Activated CD4-positive, alpha-beta memory T cell treated with anti-CD3 and anti-CD28 coated beads, Interleukin-2, amount 10 ng/mL, durations not matched to agents 7 days and 5 days (primary cell): ENCODE data around the gene AQP6. TPM values are rescaled to one million over a fixed set of nuclear protein-coding genes. Genes with fewer than 3 reads are reported as not detected.

Experiments
- CTCF ChIA-PET: fragments of 350-600 bp; sonication (Branson Sonifier 250); formaldehyde crosslinking; loops from one replicate; lab custom pipeline; 2021; ENCODE audit warnings: antibody characterized with exemption, inconsistent platforms; lab: Charles Lee
- POLR2A ChIA-PET: fragments of 350-600 bp; sonication (Branson Sonifier 250); formaldehyde crosslinking; loops from one replicate; lab custom pipeline; 2021; ENCODE audit warnings: antibody characterized with exemption; lab: Charles Lee
- DNase-seq: peaks from one replicate; pipeline ENCODE4 v3.0.0-alpha.2; 2020
- H3K27ac Mint-ChIP-seq: one replicate; pipeline ENCODE4 v1.8.0; 2021; ENCODE audit warnings: mild to moderate bottlenecking, mixed read lengths
- H3K27me3 Mint-ChIP-seq: one replicate; pipeline ENCODE4 v1.8.0; 2021; ENCODE audit warnings: mixed read lengths
- H3K36me3 Mint-ChIP-seq: one replicate; pipeline ENCODE4 v1.8.0; 2021; ENCODE audit warnings: low read depth, mixed read lengths
- H3K4me1 Mint-ChIP-seq: one replicate; pipeline ENCODE4 v1.8.0; 2021; ENCODE audit warnings: mixed read lengths
- H3K4me3 Mint-ChIP-seq: one replicate; pipeline ENCODE4 v1.8.0; 2021; ENCODE audit warnings: mild to moderate bottlenecking, mixed read lengths
- H3K9me3 Mint-ChIP-seq: one replicate; pipeline ENCODE4 v1.8.0; 2021; ENCODE audit warnings: mixed read lengths
- total RNA-seq, 2 experiments: library from RNA; stranded (reverse); gene quantifications; one replicate each; pipeline ENCODE4 v1.2.3, GENCODE V29; 2021

The AQP6 gene, protein sequence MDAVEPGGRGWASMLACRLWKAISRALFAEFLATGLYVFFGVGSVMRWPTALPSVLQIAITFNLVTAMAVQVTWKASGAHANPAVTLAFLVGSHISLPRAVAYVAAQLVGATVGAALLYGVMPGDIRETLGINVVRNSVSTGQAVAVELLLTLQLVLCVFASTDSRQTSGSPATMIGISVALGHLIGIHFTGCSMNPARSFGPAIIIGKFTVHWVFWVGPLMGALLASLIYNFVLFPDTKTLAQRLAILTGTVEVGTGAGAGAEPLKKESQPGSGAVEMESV
- total RNA-seq = not detected

DNA sequence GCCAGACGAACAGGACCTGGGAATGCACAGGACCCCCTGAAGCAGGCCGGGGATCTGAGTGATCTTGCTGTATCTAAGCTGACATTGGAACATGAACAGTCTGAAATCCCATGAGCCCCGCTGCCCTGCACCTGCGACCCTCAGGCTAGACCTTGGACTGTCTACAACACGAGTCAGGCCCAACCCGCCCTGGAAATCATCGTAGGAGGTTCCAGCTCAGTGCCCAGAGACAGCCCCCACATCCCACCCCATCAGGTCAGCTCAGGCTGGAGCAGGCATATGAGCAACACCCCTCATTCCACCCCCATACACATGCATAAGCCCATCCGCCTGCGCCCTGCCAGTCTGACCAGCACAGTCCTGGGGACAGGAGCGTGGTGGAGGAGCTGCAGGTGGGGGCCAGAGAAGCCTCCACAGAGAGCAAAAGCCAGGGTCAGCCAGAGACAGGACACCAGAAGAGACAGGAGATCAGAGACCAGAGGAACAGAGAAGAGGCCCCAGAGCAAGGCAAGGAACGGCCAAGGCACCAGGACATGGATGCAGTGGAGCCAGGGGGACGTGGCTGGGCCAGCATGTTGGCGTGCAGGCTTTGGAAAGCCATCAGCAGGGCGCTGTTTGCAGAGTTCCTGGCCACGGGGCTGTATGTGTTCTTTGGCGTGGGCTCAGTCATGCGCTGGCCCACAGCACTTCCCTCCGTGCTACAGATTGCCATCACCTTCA, at the start of gene AQP6:
Gene AQP6 (plus strand): TSS at position 307 of the 720 bp plus-strand sequence. CDS start 227 bp downstream, at position 534.
- CTCF ChIA-PET = no interaction called here
- Mint-ChIP-seq H3K9me3 (no peaks in the 10 kb centered on the region), H3K4me3 (no peak within 1 kb of the TSS)

DNA sequence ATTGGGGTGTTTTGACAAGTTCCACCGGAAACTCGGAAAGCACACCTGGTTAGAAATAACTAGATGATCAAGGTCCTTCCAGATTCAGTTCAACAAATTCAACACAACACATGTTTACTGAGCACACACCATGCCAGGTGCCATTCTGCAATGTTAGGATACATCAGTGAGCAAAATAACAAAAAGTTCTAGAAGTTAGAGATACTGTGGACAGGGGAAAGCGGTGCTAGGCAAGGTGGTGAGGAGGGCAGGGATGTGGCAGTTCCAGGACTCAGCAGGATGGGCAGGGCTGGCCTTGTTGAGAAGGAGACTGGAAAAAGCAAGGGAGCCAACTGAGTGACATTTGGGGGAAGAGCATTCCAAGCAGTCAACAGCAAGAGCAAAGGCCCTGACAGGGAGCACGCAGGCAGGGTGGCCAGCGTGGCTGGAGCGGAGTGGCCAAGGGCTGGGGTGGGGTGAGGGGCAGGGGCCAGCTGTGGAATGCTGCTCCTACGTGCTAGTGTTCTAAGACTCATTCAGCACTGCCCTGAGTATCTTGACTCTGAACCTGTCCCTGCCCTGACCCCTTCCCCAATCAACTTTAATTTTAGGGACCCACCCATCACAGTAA, 49.6 kb upstream of the AQP6 start:
- Mint-ChIP-seq H3K4me3 (no peak overlapping the region), H3K36me3 (no peaks in the 10 kb centered on the region), H3K9me3 (no peaks in the 10 kb centered on the region), H3K27me3 (peaks cover 9% of the 10 kb centered on the region), H3K27ac (no peak overlapping the region), H3K4me1 (no peaks in the 10 kb centered on the region)
- POLR2A ChIA-PET = no interaction called here
- no peak for DNase-seq
- CTCF ChIA-PET = interaction anchor here (0.9 kb wide), 1 partner anchor 22 kb away, joined by 3 read pairs; no protein-coding TSS in a partner anchor

More for the DNA sequence above, at the start of gene AQP6:
- H3K4me1 Mint-ChIP-seq = no peaks in the 10 kb centered on the region
- DNase-seq = no peak
- no peaks in the 10 kb centered on the region for H3K36me3 Mint-ChIP-seq
- H3K27me3 Mint-ChIP-seq = peaks cover 5% of the 10 kb centered on the region
- POLR2A ChIA-PET = no interaction called here
- no peak within 1 kb of the TSS for H3K27ac Mint-ChIP-seq

DNA sequence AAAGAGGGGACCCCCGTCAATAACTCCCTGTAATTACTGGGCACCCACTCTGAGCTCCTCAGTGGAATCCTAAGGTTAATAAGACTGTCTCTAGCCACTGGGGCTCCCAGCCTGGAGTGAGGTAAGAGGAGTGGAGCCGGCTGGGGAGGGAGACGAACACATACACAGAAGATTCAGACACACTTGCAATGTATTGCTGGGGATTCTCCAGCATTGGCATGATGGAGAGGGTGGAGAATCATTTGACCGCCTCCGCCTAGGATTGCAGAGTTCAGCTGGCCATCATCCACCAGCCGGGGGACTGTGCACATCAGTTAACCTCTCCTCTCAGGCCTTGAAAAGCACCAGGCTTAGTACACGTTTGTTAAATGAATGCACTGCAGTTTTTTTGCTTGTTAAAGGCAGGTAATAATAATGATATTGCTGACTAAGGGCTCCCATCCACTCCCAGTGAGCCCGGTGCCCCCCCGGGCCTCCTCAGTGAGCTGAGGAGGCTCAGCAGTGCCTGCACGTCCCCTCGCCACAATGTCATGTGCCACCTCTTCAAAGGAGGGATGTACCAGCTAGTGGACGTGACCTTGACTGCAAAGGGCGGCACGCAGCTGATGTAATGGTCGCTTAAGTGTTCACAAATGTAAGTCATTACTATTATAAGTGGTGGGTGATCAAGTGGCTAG, 48.7 kb upstream of the AQP6 start:
- no peak overlapping the region for H3K4me3 Mint-ChIP-seq
- peaks cover 4% of the 10 kb centered on the region for H3K4me1 Mint-ChIP-seq
- POLR2A ChIA-PET = no interaction called here
- DNase-seq = no peak
- CTCF ChIA-PET = no interaction called here
- H3K27me3 Mint-ChIP-seq = peaks cover 9% of the 10 kb centered on the region
- no peaks in the 10 kb centered on the region for H3K9me3 Mint-ChIP-seq
- H3K27ac Mint-ChIP-seq = no peak overlapping the region
- no peaks in the 10 kb centered on the region for H3K36me3 Mint-ChIP-seq

DNA sequence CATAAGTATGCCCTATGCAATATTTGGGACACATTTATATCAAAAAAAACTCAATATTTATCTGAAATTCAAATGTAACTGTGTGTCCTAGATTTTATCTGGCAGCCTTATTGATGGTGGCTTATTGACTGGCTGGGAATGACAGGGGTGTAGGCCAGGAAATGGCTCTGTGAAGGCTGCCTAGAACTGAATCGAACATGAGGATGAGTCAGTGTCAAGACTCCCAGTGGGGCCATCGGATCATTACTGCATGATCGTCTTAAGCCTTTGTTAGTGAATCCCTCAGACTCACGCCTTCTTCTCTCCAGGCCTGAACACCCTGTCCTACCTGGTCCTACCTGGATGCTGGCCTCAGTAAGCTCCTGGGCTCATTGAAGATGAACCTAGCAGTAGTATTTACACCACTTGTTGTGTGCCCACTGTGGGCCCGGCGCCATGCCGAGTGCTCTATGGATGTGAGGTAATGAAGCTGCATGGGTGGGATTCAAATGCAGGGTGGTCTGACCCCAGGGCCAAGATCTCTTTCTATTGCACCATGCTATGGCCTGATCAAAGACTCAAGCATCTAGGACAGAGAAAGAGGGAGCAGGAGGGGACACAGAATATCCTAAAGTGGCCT, 48.0 kb upstream of the AQP6 start:
- POLR2A ChIA-PET = no interaction called here
- Mint-ChIP-seq H3K4me1 (peaks cover 4% of the 10 kb centered on the region), H3K27ac (no peak overlapping the region), H3K36me3 (no peaks in the 10 kb centered on the region), H3K4me3 (no peak overlapping the region), H3K27me3 (peaks cover 5% of the 10 kb centered on the region), H3K9me3 (no peaks in the 10 kb centered on the region)
- CTCF ChIA-PET = no interaction called here
- DNase-seq = no peak

DNA sequence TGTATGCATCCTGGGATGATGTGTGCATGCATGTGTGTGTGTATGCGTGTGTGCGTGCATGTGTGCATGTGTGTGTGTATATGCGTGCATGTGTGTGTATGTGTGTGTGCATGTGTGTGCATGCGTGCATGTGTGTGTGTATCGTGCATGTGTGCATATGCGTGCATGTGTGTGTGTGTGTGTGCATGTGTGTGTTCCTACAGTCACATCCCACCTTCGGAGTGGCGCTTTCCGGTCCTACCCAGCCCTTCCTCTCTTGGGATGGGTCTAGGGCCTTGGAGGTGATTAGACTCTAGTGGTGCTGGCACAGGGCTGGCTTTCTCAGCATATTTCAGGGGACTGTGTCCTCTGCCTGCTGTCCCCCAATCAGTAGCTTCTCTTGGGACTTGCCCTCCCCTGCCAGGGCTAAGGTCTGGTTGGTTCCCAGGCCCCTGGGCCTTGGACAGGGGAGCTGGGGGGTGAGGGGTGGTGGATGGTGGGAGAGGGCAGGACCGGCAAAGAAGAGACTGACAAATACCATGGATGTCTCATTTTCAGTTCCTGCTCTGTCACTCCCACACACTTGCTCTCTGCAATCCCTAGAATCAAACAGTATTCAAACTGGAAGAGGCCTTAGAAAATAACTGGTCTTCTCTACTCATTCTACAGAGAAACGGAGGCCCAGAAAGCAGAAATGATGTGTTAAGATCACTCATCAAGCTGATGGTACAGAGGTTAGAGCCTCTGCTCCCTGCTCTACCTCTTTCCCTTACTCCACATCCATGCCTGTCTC, 47.1 kb upstream of the AQP6 start:
- Mint-ChIP-seq H3K9me3 (no peaks in the 10 kb centered on the region), H3K36me3 (no peaks in the 10 kb centered on the region), H3K4me3 (no peak overlapping the region), H3K4me1 (peaks cover 4% of the 10 kb centered on the region), H3K27ac (no peak overlapping the region), H3K27me3 (peaks cover 8% of the 10 kb centered on the region)
- POLR2A ChIA-PET = no interaction called here
- CTCF ChIA-PET = no interaction called here
- DNase-seq = no peak

DNA sequence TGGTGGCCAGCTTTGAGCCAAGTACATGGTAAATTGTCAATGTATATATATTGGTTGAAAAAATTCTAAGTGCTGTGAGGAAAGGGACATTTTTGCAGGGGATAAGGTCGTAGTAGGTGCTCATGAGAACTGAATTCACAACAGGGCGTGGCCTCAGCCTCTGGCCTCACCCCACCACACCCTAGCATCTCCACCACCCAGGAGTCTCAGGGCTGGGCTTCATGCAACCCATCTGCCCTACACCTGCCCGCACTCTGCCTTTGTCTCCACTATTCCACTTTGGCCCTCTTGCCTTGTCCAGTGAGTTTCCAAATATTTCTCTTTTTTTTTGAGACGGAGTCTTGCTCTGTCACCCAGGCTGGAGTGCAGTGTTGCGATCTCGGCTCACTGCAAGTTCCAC, 44.3 kb upstream of the AQP6 start:
- H3K4me1 Mint-ChIP-seq = peaks cover 4% of the 10 kb centered on the region
- no peak overlapping the region for H3K4me3 Mint-ChIP-seq
- no peaks in the 10 kb centered on the region for H3K36me3 Mint-ChIP-seq
- H3K9me3 Mint-ChIP-seq = no peaks in the 10 kb centered on the region
- H3K27me3 Mint-ChIP-seq = peaks cover 8% of the 10 kb centered on the region
- CTCF ChIA-PET = interaction anchor here (0.6 to 7.6 kb wide), 6 partner anchors 17 to 561 kb away, joined by 3 to 59 read pairs (median 4); partner anchors contain the start of gene TMBIM6
- no peak overlapping the region for H3K27ac Mint-ChIP-seq
- DNase-seq = no peak
- POLR2A ChIA-PET = no interaction called here

DNA sequence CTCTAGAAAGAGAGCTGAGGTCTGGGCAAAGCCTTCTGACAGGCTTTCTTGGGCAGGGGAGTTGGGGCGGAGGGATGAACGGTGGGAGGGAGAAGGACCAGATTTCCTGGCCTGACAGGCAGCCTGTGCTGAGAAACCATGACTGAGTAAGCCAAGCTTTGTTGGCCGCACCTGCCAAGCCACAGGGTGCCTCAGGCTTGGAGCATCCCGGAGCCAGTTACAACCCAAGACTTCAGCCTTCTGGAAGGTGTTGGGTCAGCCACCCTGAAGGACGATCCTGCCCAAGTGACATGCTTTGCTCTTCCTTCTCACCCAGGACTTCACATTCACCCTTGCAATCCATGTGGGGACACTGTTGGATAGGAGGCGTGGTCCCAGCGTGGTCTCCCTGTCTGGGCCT, 43.2 kb upstream of the AQP6 start:
- Mint-ChIP-seq H3K4me1 (peaks cover 4% of the 10 kb centered on the region), H3K27ac (no peak overlapping the region), H3K4me3 (no peak overlapping the region), H3K9me3 (no peaks in the 10 kb centered on the region), H3K36me3 (no peaks in the 10 kb centered on the region), H3K27me3 (peaks cover 10% of the 10 kb centered on the region)
- ChIA-PET POLR2A (interaction anchor here (0.7 to 1.0 kb wide), 2 partner anchors 38 to 243 kb away, joined by 3 read pairs; no protein-coding TSS in a partner anchor), CTCF (interaction anchor here (1.2 to 7.6 kb wide), 5 partner anchors 14 to 38 kb away, joined by 3 to 59 read pairs (median 5); no protein-coding TSS in a partner anchor)
- no peak for DNase-seq

DNA sequence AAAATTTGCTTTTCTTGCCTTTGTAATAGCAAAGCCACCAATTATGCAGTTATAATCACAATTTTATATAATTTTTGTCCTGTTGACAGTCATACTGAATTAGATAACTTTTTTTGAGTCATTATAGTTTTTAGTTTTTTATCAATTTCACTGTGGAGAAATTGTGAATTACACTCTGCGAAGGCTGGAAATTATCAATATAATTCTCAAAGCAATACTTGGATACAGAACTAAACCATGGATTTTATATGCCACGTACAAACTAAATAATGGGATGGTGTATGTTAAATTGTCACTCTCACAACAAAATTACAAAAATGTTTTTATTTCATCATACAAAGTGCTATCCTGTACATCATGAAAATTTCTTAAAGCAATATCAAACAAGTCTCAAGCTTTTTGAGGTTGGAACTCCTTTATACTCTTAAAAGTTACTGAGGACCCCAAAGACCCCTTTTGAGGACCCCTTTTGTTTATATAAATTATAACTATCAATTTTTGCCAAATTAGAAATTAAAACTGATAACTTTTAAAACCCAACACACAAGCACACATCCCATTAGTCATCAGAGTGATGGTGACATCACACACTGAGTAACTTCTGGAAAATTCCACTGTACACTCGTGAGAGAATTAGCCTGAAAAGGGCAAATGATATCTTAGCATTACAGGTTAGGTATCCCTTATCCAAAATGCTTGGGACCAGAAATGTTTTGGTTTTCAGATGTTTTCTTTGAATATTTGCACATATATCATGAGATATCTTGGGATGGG, 42.0 kb upstream of the AQP6 start:
- peaks cover 15% of the 10 kb centered on the region for H3K27me3 Mint-ChIP-seq
- ChIA-PET POLR2A (no interaction called here), CTCF (interaction anchor here (0.5 to 7.6 kb wide), 6 partner anchors 13 to 286 kb away, joined by 3 to 59 read pairs (median 3); no protein-coding TSS in a partner anchor)
- no peaks in the 10 kb centered on the region for H3K36me3 Mint-ChIP-seq
- H3K27ac Mint-ChIP-seq = no peak overlapping the region
- H3K4me3 Mint-ChIP-seq = no peak overlapping the region
- DNase-seq = no peak
- peaks cover 6% of the 10 kb centered on the region for H3K4me1 Mint-ChIP-seq
- H3K9me3 Mint-ChIP-seq = no peaks in the 10 kb centered on the region

DNA sequence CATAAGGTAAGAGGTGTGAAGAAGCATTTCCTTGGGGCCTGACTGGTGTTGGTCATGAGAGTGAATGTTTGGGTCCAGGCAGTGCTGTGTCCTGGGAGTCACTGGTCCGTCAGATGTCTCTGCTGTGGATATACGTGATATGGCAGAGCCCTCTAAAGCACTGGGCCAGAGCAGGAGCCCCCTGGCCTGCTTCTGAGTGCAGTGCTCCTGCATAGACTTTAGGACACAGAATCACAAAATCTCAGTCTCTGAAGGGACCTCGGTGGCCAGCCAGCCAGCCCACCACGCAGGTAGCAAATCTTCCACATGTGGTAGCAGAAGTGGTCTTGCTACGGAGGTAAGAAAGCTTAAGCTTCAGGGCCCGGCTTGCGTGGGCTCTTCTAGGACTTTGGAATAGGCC, 40.7 kb upstream of the AQP6 start:
- DNase-seq = no peak
- ChIA-PET POLR2A (no interaction called here), CTCF (interaction anchor here (0.5 to 7.6 kb wide), 5 partner anchors 11 to 287 kb away, joined by 3 to 59 read pairs (median 4); partner anchors contain the start of gene TMBIM6)
- no peak overlapping the region for H3K4me3 Mint-ChIP-seq
- H3K27me3 Mint-ChIP-seq = peaks cover 18% of the 10 kb centered on the region
- H3K4me1 Mint-ChIP-seq = peaks cover 6% of the 10 kb centered on the region
- no peaks in the 10 kb centered on the region for H3K9me3 Mint-ChIP-seq
- no peaks in the 10 kb centered on the region for H3K36me3 Mint-ChIP-seq
- H3K27ac Mint-ChIP-seq = no peak overlapping the region

DNA sequence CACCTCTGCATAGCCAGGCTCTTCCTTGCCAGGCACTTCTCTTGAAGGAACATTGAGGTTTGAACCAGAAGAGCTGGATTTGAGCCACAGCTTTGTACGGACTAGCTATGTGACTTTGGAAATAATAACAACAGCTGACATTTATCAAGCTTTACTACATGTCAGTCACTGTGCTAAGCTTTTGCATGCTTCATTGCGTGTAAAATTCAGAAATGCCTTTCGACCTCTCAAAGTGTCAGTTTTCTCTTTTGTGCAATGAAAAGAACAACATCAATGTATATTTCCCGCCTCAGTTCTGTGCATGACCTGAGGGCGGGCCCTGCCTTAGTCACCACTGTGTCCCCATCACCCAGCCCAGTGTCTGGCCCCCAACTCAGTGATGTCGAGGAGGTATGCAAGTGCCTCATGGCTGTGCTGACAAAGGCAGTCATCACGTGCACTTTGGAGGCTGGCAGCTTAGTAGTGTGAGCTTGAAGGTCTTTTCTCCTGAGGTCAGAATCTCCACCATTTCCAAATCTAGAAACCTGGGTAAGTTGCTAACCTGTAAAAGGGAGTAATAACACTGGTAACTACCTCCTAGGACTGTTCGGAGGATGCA, 40.1 kb upstream of the AQP6 start:
- Mint-ChIP-seq H3K9me3 (no peaks in the 10 kb centered on the region), H3K36me3 (no peaks in the 10 kb centered on the region), H3K27ac (no peak overlapping the region), H3K4me3 (no peak overlapping the region), H3K27me3 (peaks cover 18% of the 10 kb centered on the region), H3K4me1 (peaks cover 6% of the 10 kb centered on the region)
- ChIA-PET CTCF (interaction anchor here (0.6 to 7.6 kb wide), 5 partner anchors 10 to 288 kb away, joined by 3 to 59 read pairs (median 4); no protein-coding TSS in a partner anchor), POLR2A (no interaction called here)
- DNase-seq = no peak

DNA sequence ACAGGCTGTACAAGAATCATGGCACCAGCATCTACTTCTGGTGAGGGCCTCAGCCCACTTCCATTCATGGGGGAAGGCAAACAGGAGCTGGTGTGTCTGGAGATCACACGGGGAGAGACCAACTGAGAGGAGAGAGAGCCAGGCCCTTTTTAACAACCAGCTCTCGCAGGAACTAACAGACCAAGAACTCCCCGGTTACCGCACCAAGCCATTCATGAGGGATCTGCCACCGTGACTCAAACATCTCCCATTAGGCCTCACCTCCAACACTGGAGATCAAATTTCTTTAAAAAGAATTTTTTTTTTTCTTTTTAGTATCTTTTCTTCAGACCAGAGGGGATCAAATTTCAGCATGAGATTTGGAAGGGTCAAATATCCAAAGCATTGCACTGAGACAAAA, 39.0 kb upstream of the AQP6 start:
- no peak for DNase-seq
- CTCF ChIA-PET = interaction anchor here (7.6 kb wide), 1 partner anchor 12 kb away, joined by 59 read pairs; no protein-coding TSS in a partner anchor
- peaks cover 2% of the 10 kb centered on the region for H3K4me1 Mint-ChIP-seq
- no peak overlapping the region for H3K27ac Mint-ChIP-seq
- H3K27me3 Mint-ChIP-seq = peaks cover 14% of the 10 kb centered on the region
- H3K9me3 Mint-ChIP-seq = no peaks in the 10 kb centered on the region
- POLR2A ChIA-PET = no interaction called here
- no peak overlapping the region for H3K4me3 Mint-ChIP-seq
- no peaks in the 10 kb centered on the region for H3K36me3 Mint-ChIP-seq
